Measurements from ENCODE around the gene SERPINA1.

- TF ChIP-seq POLR2A (IDR thresholded peaks at IDR 0.05), result no peak
- no peak for TF ChIP-seq CTCF (IDR thresholded peaks at IDR 0.05)
Observed at GRCh38 chr14:94330857-94331256, 57.5 kb downstream of the SERPINA1 start.

Data from Peyer's patch (tissue), 4 donors.